Spleen (tissue), 11 donors: Measurements from ENCODE around the gene TMEM89. TPM values are rescaled to one million over a fixed set of nuclear protein-coding genes. Genes with fewer than 3 reads are reported as not detected.

Source experiments
- DNase-seq: peaks from one replicate; pipeline ENCODE4 v3.0.0-alpha.2; 2020
- H3K27ac ChIP-seq, 8 donors: fragments of 200-600 bp; sonication (generic) in 7 of 8; 1 replicate in 4 of 8; 2 replicates in 4 of 8; pipeline versions ENCODE4 v1.5.0 to v1.8.0; 2016 to 2021; ENCODE audit warnings: inconsistent platforms in 4 of 8, mild to moderate bottlenecking in 4 of 8, moderate library complexity in 1 of 8
- H3K27me3 ChIP-seq, 7 donors: fragments of 200-600 bp; sonication (generic) in 6 of 7; replicated peaks in 1 of 7; 1 replicate in 4 of 7; 2 replicates in 3 of 7; pipeline versions ENCODE4 v1.5.0 to v1.8.0; 2016 to 2021; ENCODE audit warnings: inconsistent platforms in 3 of 7, mild to moderate bottlenecking in 1 of 7
- H3K36me3 ChIP-seq, 6 donors: fragments of 200-600 bp; sonication (generic) in 5 of 6; 1 replicate in 4 of 6; 2 replicates in 2 of 6; pipeline versions ENCODE4 v1.5.0 to v1.8.0; 2016 to 2021; ENCODE audit warnings: inconsistent platforms in 2 of 6
- H3K4me1 ChIP-seq, 6 donors: fragments of 200-600 bp; sonication (generic) in 5 of 6; 1 replicate in 3 of 6; 2 replicates in 3 of 6; pipeline versions ENCODE4 v1.5.0 to v1.8.0; 2016 to 2021; ENCODE audit warnings: inconsistent platforms in 3 of 6
- H3K4me3 ChIP-seq, 8 donors: fragments of 200-600 bp; sonication (generic) in 7 of 8; 1 replicate in 4 of 8; 2 replicates in 4 of 8; pipeline versions ENCODE4 v1.5.0 to v1.8.0; 2016 to 2021; ENCODE audit warnings: inconsistent platforms in 4 of 8, mild to moderate bottlenecking in 4 of 8, moderate library complexity in 2 of 8
- H3K9me3 ChIP-seq, 8 donors: fragments of 200-600 bp; sonication (generic) in 7 of 8; 1 replicate in 4 of 8; 2 replicates in 4 of 8; pipeline versions ENCODE4 v1.5.0 to v1.8.0; 2016 to 2021; ENCODE audit warnings: inconsistent platforms in 4 of 8
- POLR2A ChIP-seq, 3 donors: fragments of 450-650 bp; IDR thresholded peaks; one replicate each; pipeline ENCODE4 v1.5.1; 2017; ENCODE audit warnings: antibody characterized with exemption in 3 of 3, mild to moderate bottlenecking in 1 of 3
- POLR2AphosphoS5 ChIP-seq, 3 donors: sonication (generic); formaldehyde crosslinking; IDR thresholded peaks; one replicate each; pipeline ENCODE4 v1.5.1; 2017; ENCODE audit warnings: antibody characterized with exemption in 3 of 3
- WGBS, 5 donors: extraction: QIAGEN DNeasy Blood & Tissue Kit in 3 of 5; methylation state at CpG; one replicate each; pipeline versions ENCODE4 v1.1.5 to v1.1.7; 2013 to 2018; 5-methylcytosine and 5-hydroxymethylcytosine counted together
- intact Hi-C: fragments of 100-400 bp; cut with DNase I; formaldehyde crosslinking; loops from one replicate; pipeline ENCODE4 v1.15.0; 2023; ENCODE audit warnings: low total_unique reads
- polyA plus RNA-seq, 3 donors: library from polyadenylated mRNA; stranded (reverse); fragments of 200-250 nt; gene quantifications; one replicate each; pipeline ENCODE4 v1.2.1, GENCODE V29; 2013
- total RNA-seq, 7 donors: library from RNA; depleted of rRNA in 3 of 7; stranded (reverse); fragments of >200 nt in 3 of 7; fragmentation: NEBNext Ultra II Directional in 4 of 7; extraction: Animal tissue kit (Norgen Biotek cat#: 25700) in 4 of 7; gene quantifications; one replicate each; pipeline versions ENCODE4 v1.1.0 to v1.2.1, GENCODE V29; 2016 to 2021
- TF ChIP-seq, protein P1 (sequence below), 11 experiments: fragments of 200-600 bp in 7 of 11; fragments of 450-650 bp in 4 of 11; sonication (generic) in 4 of 11; IDR thresholded peaks in 8 of 11; conservative IDR thresholded peaks in 3 of 11; 1 replicate in 7 of 11; 2 replicates in 4 of 11; pipeline versions ENCODE4 v1.4.0 to v1.8.0; 2016 to 2021; ENCODE audit warnings: antibody characterized with exemption in 11 of 11, inconsistent platforms in 4 of 11, mild to moderate bottlenecking in 1 of 11
- donor health status: healthy with polysubstance abuse.
- donor health status: DM: no; HTN: no; CAD: no; lungs with moderate emphysema.
- donor health status: DM: no; HTN: no; CAD: no.
- donor health status: Bipolar disorder and iron deficiency.
- donor health status: healthy.
- donor health status: DM: no; HTN: no; CAD: no.
- donor health status: DM: yes; HTN: yes; CAD: no.

The TMEM89 gene
- total and polyA plus RNA-seq, 10 donors, result 0.42 to 0.46 TPM; not detected in 8

DNA sequence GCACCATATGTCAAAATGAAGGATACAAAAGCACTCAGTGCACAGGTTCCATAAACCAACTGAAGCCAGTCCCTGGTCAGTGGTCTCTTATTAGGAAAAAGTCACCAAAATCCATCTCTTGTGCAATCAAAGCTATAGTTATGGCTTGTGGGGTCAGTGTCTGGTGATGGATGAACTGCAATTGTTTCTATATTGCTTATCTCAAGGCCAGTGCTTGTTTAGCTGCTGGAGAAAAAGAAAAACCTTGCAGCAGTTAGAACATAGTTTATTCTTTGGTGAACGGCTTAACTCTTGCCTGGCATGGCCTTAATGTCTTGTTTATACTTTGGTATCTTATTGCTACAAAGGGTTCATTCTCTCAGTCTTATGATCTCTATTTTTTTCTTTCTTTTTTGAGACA is 9.3 kb downstream of the TMEM89 start:
- Histone ChIP-seq H3K36me3 (peaks cover 0 to 9% (median 0%) of the 10 kb centered on the region in 6 donors), H3K27ac (no peak overlapping the region), H3K9me3 (peaks cover 0 to 14% (median 8%) of the 10 kb centered on the region in 8 donors), H3K4me3 (no peak overlapping the region), H3K27me3 (no peaks in the 10 kb centered on the region), H3K4me1 (peaks cover 6 to 37% (median 22%) of the 10 kb centered on the region in 6 donors)
- no peak for DNase-seq
- 66 to 81% (median 79%) methylated on average over 1 of the region's 1 CpG for WGBS, 5 donors
- intact Hi-C loops, result no loop called here
- TF ChIP-seq POLR2A (IDR thresholded peaks at IDR 0.05), result no peak
- TF ChIP-seq, protein P1, sequence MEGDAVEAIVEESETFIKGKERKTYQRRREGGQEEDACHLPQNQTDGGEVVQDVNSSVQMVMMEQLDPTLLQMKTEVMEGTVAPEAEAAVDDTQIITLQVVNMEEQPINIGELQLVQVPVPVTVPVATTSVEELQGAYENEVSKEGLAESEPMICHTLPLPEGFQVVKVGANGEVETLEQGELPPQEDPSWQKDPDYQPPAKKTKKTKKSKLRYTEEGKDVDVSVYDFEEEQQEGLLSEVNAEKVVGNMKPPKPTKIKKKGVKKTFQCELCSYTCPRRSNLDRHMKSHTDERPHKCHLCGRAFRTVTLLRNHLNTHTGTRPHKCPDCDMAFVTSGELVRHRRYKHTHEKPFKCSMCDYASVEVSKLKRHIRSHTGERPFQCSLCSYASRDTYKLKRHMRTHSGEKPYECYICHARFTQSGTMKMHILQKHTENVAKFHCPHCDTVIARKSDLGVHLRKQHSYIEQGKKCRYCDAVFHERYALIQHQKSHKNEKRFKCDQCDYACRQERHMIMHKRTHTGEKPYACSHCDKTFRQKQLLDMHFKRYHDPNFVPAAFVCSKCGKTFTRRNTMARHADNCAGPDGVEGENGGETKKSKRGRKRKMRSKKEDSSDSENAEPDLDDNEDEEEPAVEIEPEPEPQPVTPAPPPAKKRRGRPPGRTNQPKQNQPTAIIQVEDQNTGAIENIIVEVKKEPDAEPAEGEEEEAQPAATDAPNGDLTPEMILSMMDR (IDR thresholded peaks at IDR 0.05 in 8 of 11, conservative IDR thresholded peaks at IDR 0.05 in 3 of 11), result no peak
- TF ChIP-seq POLR2AphosphoS5 (IDR thresholded peaks at IDR 0.05), result no peak

DNA sequence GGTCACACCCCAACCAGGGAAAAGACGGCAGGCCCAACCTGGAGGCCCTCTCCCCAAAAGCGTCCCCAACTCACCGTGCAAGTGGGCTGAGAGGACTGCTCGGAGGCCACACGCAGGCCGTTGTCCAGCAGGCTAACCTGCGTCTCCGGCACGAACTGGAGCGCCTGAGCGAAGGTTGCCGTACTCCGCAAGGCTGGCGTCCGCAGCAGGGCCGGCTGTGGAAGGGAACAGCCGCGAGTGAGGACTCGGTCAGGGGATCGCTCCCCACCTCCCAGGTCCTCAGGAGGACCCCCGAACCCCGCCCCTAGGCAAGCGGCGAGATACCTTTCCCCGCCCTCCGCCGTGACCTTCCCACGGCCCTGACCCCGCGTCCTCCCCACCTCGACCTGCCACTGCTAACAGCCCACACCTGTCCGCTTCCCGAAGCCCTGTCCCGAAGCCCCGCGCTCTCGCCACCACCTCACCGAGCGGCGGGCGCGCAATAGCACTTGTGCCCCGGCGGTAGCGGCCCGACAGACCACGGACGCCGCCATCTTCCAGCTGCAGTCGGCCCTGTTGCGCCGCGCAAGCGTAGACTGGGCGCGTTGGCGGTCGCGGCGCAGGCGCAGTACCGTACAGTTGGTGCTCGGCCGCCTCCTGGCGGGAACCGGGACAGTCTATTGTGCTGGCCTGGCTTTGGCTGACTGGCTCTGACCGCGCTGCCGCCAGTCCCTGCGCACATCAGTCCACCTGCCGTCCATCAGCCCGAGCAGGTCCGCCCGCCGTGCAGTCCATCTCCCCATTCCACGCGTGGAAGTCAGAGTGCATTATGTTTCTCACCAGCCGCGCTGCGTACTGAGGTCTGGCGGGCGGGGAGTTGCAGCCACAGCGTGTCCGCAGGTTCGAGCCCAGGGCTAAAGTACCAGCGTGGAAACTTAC is 12.2 kb downstream of the TMEM89 start, which contains the start of gene UQCRC1:
Gene UQCRC1 (minus strand): TSS at position 559 of the 918 bp plus-strand sequence. CDS start 26 bp downstream, at position 533.
- no peaks in the 10 kb centered on the region for H3K9me3 ChIP-seq
- peaks cover 6 to 54% (median 28%) of the 10 kb centered on the region in 6 donors for H3K4me1 ChIP-seq
- peak; percentile 98 for DNase-seq
- H3K4me3 ChIP-seq, result peak within 1 kb of the TSS; percentile 56 to 91 (median 82)
- 1 to 5% (median 2%) methylated on average over 35 to 86 of the region's 86 CpGs for WGBS, 5 donors
- no peaks in the 10 kb centered on the region for H3K27me3 ChIP-seq
- peak within 1 kb of the TSS; percentile 32 to 92 (median 88) for H3K27ac ChIP-seq
- intact Hi-C loops, result no loop called here
- TF ChIP-seq, protein P1 (IDR thresholded peaks at IDR 0.05 in 8 of 11, conservative IDR thresholded peaks at IDR 0.05 in 3 of 11), result peak; percentile 77 to 95 (median 87)
- TF ChIP-seq POLR2A (IDR thresholded peaks at IDR 0.05) (peak in 2 of 3 donors; percentile 8 to 52), POLR2AphosphoS5 (IDR thresholded peaks at IDR 0.05) (peak; percentile 94 to 97 (median 95))
- H3K36me3 ChIP-seq, result peaks cover 0 to 39% (median 21%) of the 10 kb centered on the region in 6 donors

DNA sequence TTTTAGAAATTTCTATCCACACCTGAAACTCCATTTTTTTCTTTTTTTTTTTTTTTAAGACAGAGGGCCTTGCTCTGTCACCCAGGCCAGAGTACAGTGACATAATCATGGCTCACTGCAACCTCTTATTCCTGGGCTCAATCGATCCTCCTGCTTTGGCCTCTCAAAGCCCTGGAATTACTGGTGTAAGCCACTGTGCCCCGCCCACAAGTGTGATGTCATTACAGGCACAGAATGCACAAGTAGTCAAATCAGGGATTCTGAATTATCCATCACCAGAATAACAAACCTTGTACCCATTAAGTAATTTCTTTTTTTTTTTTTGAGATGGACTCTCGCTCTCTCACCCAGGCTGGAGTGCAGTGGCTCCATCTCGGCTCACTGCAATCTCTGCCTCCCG is 14.1 kb downstream of the TMEM89 start:
- no peak for TF ChIP-seq POLR2A (IDR thresholded peaks at IDR 0.05)
- no peak for TF ChIP-seq POLR2AphosphoS5 (IDR thresholded peaks at IDR 0.05)
- TF ChIP-seq, protein P1 (IDR thresholded peaks at IDR 0.05 in 8 of 11, conservative IDR thresholded peaks at IDR 0.05 in 3 of 11), result no peak
- H3K36me3 ChIP-seq, result peaks cover 3 to 57% (median 40%) of the 10 kb centered on the region in 6 donors
- no peaks in the 10 kb centered on the region for H3K27me3 ChIP-seq
- H3K4me1 ChIP-seq, result peaks cover 6 to 49% (median 25%) of the 10 kb centered on the region in 6 donors
- WGBS, 5 donors, result 92 to 96% (median 95%) methylated on average over 5 of the region's 5 CpGs
- no peaks in the 10 kb centered on the region for H3K9me3 ChIP-seq
- intact Hi-C loops, result no loop called here
- no peak overlapping the region for H3K27ac ChIP-seq
- H3K4me3 ChIP-seq, result no peak overlapping the region
- DNase-seq, result no peak

DNA sequence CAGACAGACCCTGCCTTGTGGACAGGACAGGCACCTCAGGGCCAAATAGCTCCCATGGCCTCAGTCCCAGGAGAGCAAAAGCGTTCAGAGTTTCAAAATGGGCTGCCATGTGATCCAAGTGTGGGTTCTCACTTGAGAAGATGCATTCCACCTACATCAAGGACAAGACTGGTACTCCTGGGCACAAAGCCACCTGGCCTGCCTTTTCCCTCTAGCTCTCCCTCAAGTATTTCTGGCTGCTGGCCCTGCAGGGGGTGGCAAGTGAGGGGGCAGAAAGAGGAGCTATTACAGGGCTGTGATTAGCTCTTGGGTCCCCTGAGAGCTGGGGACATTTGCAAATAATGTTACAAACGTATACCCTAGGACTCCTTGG is 20.0 kb downstream of the TMEM89 start:
- WGBS, 5 donors, result 77 to 93% (median 89%) methylated on average over 2 of the region's 2 CpGs
- TF ChIP-seq POLR2AphosphoS5 (IDR thresholded peaks at IDR 0.05) (no peak), POLR2A (IDR thresholded peaks at IDR 0.05) (no peak)
- TF ChIP-seq, protein P1 (IDR thresholded peaks at IDR 0.05 in 8 of 11, conservative IDR thresholded peaks at IDR 0.05 in 3 of 11), result no peak
- DNase-seq, result no peak
- intact Hi-C loops, result no loop called here
- Histone ChIP-seq H3K27me3 (no peaks in the 10 kb centered on the region), H3K36me3 (peaks cover 13 to 100% (median 89%) of the 10 kb centered on the region in 6 donors), H3K4me3 (no peak overlapping the region), H3K27ac (no peak overlapping the region), H3K9me3 (no peaks in the 10 kb centered on the region), H3K4me1 (peaks cover 0 to 29% (median 10%) of the 10 kb centered on the region in 6 donors)
